Fibroblast of lung (primary cell): ENCODE data around the gene EPS8L3. TPM values are rescaled to one million over a fixed set of nuclear protein-coding genes. Genes with fewer than 3 reads are reported as not detected.

ENCODE experiments used
- DNase-seq, 2 donors: peaks; one replicate each; pipeline versions ENCODE4 v3.0.0 to v3.0.0-alpha.2; 2010; ENCODE audit warnings: low read depth in 2 of 2
- H2AFZ ChIP-seq: 2 replicates; pipeline ENCODE4 v1.5.1; 2012; ENCODE audit warnings: low read length, control low read depth, inconsistent platforms
- H3K27ac ChIP-seq: 2 replicates; pipeline ENCODE4 v1.5.1; 2011; ENCODE audit warnings: low read length, control low read depth; ENCODE audit not compliant: insufficient read depth
- H3K27me3 ChIP-seq: 2 replicates; pipeline ENCODE4 v1.5.1; 2011; ENCODE audit warnings: mild to moderate bottlenecking, low read length; ENCODE audit not compliant: control insufficient read depth, insufficient read depth
- H3K36me3 ChIP-seq: 2 replicates; pipeline ENCODE4 v1.5.1; 2011; ENCODE audit warnings: low read length; ENCODE audit not compliant: control insufficient read depth, insufficient read depth
- H3K4me1 ChIP-seq: 2 replicates; pipeline ENCODE4 v1.5.1; 2011; ENCODE audit warnings: low read length; ENCODE audit not compliant: control insufficient read depth, insufficient read depth; ENCODE audit errors: extremely low read depth
- H3K4me2 ChIP-seq: 2 replicates; pipeline ENCODE4 v1.5.1; 2011; ENCODE audit warnings: low read length, control low read depth; ENCODE audit not compliant: insufficient read depth; ENCODE audit errors: extremely low read depth
- H3K4me3 ChIP-seq, 4 experiments: fragments of 200-600 bp in 1 of 4; sonication (generic) in 1 of 4; replicated peaks in 1 of 4; 2 replicates each; pipeline ENCODE4 v1.5.1; 2011 to 2016; ENCODE audit warnings: low read length in 4 of 4, low read depth in 3 of 4, mild to moderate bottlenecking in 3 of 4, control low read depth in 2 of 4, inconsistent platforms in 1 of 4, mixed read lengths in 1 of 4; ENCODE audit not compliant: insufficient read depth in 1 of 4; ENCODE audit errors: control extremely low read depth in 1 of 4
- H3K79me2 ChIP-seq: 2 replicates; pipeline ENCODE4 v1.5.1; 2012; ENCODE audit warnings: mild to moderate bottlenecking, low read length, inconsistent platforms; ENCODE audit not compliant: control insufficient read depth, insufficient read depth
- H3K9ac ChIP-seq: 2 replicates; pipeline ENCODE4 v1.5.1; 2011; ENCODE audit warnings: mild to moderate bottlenecking, low read length, control low read depth; ENCODE audit not compliant: insufficient read depth
- H3K9me3 ChIP-seq: 2 replicates; pipeline ENCODE4 v1.5.1; 2012; ENCODE audit warnings: low read depth, low read length; ENCODE audit not compliant: control insufficient read depth, insufficient read depth
- H4K20me1 ChIP-seq: 2 replicates; pipeline ENCODE4 v1.5.1; 2011; ENCODE audit warnings: low read length; ENCODE audit not compliant: control insufficient read depth, insufficient read depth; ENCODE audit errors: extremely low read depth
- EZH2 ChIP-seq: IDR thresholded peaks from 2 replicates; pipeline ENCODE4 v1.5.1; 2012; ENCODE audit warnings: low read length, control low read depth, mild to moderate bottlenecking; ENCODE audit errors: missing control alignments
- polyA plus RNA-seq, 2 donors: library from polyadenylated mRNA; depleted of rRNA in 1 of 2; stranded (reverse) in 1 of 2; unstranded in 1 of 2; fragments of >200 nt; gene quantifications; 2 replicates each; pipeline ENCODE4 v1.2.1, GENCODE V29; 2011 to 2012; ENCODE audit warnings: missing spikeins in 1 of 2
- total RNA-seq: library from RNA; depleted of rRNA; stranded (reverse); fragments of >200 nt; gene quantifications from 2 replicates; pipeline ENCODE4 v1.2.1, GENCODE V29; 2014
- TF ChIP-seq, protein P1 (sequence below), 2 donors: IDR thresholded peaks in 1 of 2; conservative IDR thresholded peaks in 1 of 2; 1 replicate in 1 of 2; 2 replicates in 1 of 2; pipeline ENCODE4 v1.5.1; 2011 to 2012; ENCODE audit warnings: low read length in 2 of 2, control low read depth in 1 of 2, inconsistent platforms in 1 of 2, low read depth in 1 of 2, mild to moderate bottlenecking in 1 of 2

The EPS8L3 gene
- total and polyA plus RNA-seq, 2 donors (not counting 1 experiment from before 2014, with no cell fraction given): not detected

- no peaks in the 10 kb centered on the region for H3K79me2 ChIP-seq
- H3K9ac ChIP-seq: no peak overlapping the region
- H3K9me3 ChIP-seq: no peaks in the 10 kb centered on the region
- no peak for DNase-seq
- no peaks in the 10 kb centered on the region for H4K20me1 ChIP-seq
- no peaks in the 10 kb centered on the region for H3K36me3 ChIP-seq
- H3K4me1 ChIP-seq: peaks cover 3% of the 10 kb centered on the region
- TF ChIP-seq, protein P1, sequence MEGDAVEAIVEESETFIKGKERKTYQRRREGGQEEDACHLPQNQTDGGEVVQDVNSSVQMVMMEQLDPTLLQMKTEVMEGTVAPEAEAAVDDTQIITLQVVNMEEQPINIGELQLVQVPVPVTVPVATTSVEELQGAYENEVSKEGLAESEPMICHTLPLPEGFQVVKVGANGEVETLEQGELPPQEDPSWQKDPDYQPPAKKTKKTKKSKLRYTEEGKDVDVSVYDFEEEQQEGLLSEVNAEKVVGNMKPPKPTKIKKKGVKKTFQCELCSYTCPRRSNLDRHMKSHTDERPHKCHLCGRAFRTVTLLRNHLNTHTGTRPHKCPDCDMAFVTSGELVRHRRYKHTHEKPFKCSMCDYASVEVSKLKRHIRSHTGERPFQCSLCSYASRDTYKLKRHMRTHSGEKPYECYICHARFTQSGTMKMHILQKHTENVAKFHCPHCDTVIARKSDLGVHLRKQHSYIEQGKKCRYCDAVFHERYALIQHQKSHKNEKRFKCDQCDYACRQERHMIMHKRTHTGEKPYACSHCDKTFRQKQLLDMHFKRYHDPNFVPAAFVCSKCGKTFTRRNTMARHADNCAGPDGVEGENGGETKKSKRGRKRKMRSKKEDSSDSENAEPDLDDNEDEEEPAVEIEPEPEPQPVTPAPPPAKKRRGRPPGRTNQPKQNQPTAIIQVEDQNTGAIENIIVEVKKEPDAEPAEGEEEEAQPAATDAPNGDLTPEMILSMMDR (conservative IDR thresholded peaks at IDR 0.05 in 1 of 2, IDR thresholded peaks at IDR 0.05 in 1 of 2; ENCODE audit: low read depth in 1 of 2, low read length in 2 of 2): no peak
- no peak for TF ChIP-seq EZH2
- H2AFZ ChIP-seq: no peak overlapping the region
- H3K27me3 ChIP-seq: peaks cover 8% of the 10 kb centered on the region
- H3K27ac ChIP-seq: no peak overlapping the region
- no peak overlapping the region for H3K4me3 ChIP-seq
- H3K4me2 ChIP-seq: no peak overlapping the region
Measured at GRCh38 chr1:109765896-109766615, 2.3 kb upstream of the EPS8L3 start.

GRCh38 chr1:109765483-109765815, 1.7 kb upstream of the EPS8L3 start:
- H2AFZ ChIP-seq: no peak overlapping the region
- H3K9me3 ChIP-seq: no peaks in the 10 kb centered on the region
- H3K9ac ChIP-seq: no peak overlapping the region
- H3K79me2 ChIP-seq: no peaks in the 10 kb centered on the region
- no peak overlapping the region for H3K4me2 ChIP-seq
- no peak overlapping the region for H3K4me3 ChIP-seq
- TF ChIP-seq, protein P1 (conservative IDR thresholded peaks at IDR 0.05 in 1 of 2, IDR thresholded peaks at IDR 0.05 in 1 of 2; ENCODE audit: low read depth in 1 of 2, low read length in 2 of 2): no peak
- TF ChIP-seq EZH2: no peak
- peaks cover 8% of the 10 kb centered on the region for H3K27me3 ChIP-seq
- peaks cover 3% of the 10 kb centered on the region for H3K4me1 ChIP-seq
- DNase-seq: no peak
- H3K36me3 ChIP-seq: no peaks in the 10 kb centered on the region
- H3K27ac ChIP-seq: no peak overlapping the region
- no peaks in the 10 kb centered on the region for H4K20me1 ChIP-seq

GRCh38 chr1:109764561-109765482, 1.1 kb upstream of the EPS8L3 start:
- Histone ChIP-seq H3K4me3 (no peak overlapping the region), H3K27ac (no peak overlapping the region), H3K36me3 (no peaks in the 10 kb centered on the region), H3K4me1 (peaks cover 3% of the 10 kb centered on the region), H4K20me1 (no peaks in the 10 kb centered on the region), H3K4me2 (no peak overlapping the region), H3K27me3 (peaks cover 8% of the 10 kb centered on the region), H3K9me3 (no peaks in the 10 kb centered on the region), H3K79me2 (no peaks in the 10 kb centered on the region), H3K9ac (no peak overlapping the region), H2AFZ (no peak overlapping the region)
- no peak for DNase-seq
- TF ChIP-seq, protein P1 (conservative IDR thresholded peaks at IDR 0.05 in 1 of 2, IDR thresholded peaks at IDR 0.05 in 1 of 2; ENCODE audit: low read depth in 1 of 2, low read length in 2 of 2): no peak
- no peak for TF ChIP-seq EZH2
